Measurements from ENCODE around the gene FBXO4.

Gene FBXO4

GRCh38 chr5:41924872-41925554 is at the start of gene FBXO4:
Gene FBXO4, plus strand, starts transcription at chr5:41925281. Its CDS starts 29 bp downstream, at chr5:41925310.
- in situ Hi-C loops (cut with MboI; ENCODE audit: low sequenced_read_pairs) = loop anchor here (25.0 kb wide), 1 partner anchor 1087 kb away; no protein-coding TSS in a partner anchor

GRCh38 chr5:41876678-41877077 is 48.4 kb upstream of the FBXO4 start:
- in situ Hi-C loops (cut with MboI; ENCODE audit: low sequenced_read_pairs) = no loop called here

- in situ Hi-C loops (cut with MboI; ENCODE audit: low sequenced_read_pairs) = no loop called here
These were observed 47.7 kb upstream of the FBXO4 start for GRCh38 chr5:41877408-41877807.

- in situ Hi-C loops (cut with MboI; ENCODE audit: low sequenced_read_pairs) = no loop called here
These were observed 46.9 kb upstream of the FBXO4 start for GRCh38 chr5:41878173-41878572.

GRCh38 chr5:41878643-41879478 is 46.2 kb upstream of the FBXO4 start:
- in situ Hi-C loops (cut with MboI; ENCODE audit: low sequenced_read_pairs) = no loop called here

- in situ Hi-C loops (cut with MboI; ENCODE audit: low sequenced_read_pairs) = no loop called here
These were observed 42.3 kb upstream of the FBXO4 start for GRCh38 chr5:41882765-41883164.

- in situ Hi-C loops (cut with MboI; ENCODE audit: low sequenced_read_pairs) = no loop called here
These were observed 41.8 kb upstream of the FBXO4 start for GRCh38 chr5:41883243-41883642.

GRCh38 chr5:41883936-41884335 is 41.1 kb upstream of the FBXO4 start:
- in situ Hi-C loops (cut with MboI; ENCODE audit: low sequenced_read_pairs) = no loop called here

GRCh38 chr5:41885286-41885685 is 39.8 kb upstream of the FBXO4 start:
- in situ Hi-C loops (cut with MboI; ENCODE audit: low sequenced_read_pairs) = no loop called here

GRCh38 chr5:41891066-41891707 is 33.9 kb upstream of the FBXO4 start:
- in situ Hi-C loops (cut with MboI; ENCODE audit: low sequenced_read_pairs) = no loop called here

- in situ Hi-C loops (cut with MboI; ENCODE audit: low sequenced_read_pairs) = no loop called here
These were observed 33.0 kb upstream of the FBXO4 start for GRCh38 chr5:41892031-41892430.

- in situ Hi-C loops (cut with MboI; ENCODE audit: low sequenced_read_pairs) = no loop called here
These were observed 31.8 kb upstream of the FBXO4 start for GRCh38 chr5:41893074-41893851.

- in situ Hi-C loops (cut with MboI; ENCODE audit: low sequenced_read_pairs) = no loop called here
These were observed 28.9 kb upstream of the FBXO4 start for GRCh38 chr5:41896230-41896629.

GRCh38 chr5:41903382-41903891 is 21.6 kb upstream of the FBXO4 start:
- in situ Hi-C loops (cut with MboI; ENCODE audit: low sequenced_read_pairs) = loop anchor here (25.0 kb wide), 1 partner anchor 1109 kb away; no protein-coding TSS in a partner anchor

GRCh38 chr5:41903892-41904799 is 20.9 kb upstream of the FBXO4 start, which contains the start of gene RIMOC1:
Gene RIMOC1, plus strand, starts transcription at chr5:41904344. Its CDS starts 24 bp downstream, at chr5:41904368.
- in situ Hi-C loops (cut with MboI; ENCODE audit: low sequenced_read_pairs) = loop anchor here (25.0 kb wide), 1 partner anchor 1108 kb away; no protein-coding TSS in a partner anchor

- in situ Hi-C loops (cut with MboI; ENCODE audit: low sequenced_read_pairs) = loop anchor here (25.0 kb wide), 1 partner anchor 1106 kb away; no protein-coding TSS in a partner anchor
These were observed 18.9 kb upstream of the FBXO4 start for GRCh38 chr5:41906151-41906550.

- in situ Hi-C loops (cut with MboI; ENCODE audit: low sequenced_read_pairs) = loop anchor here (25.0 kb wide), 1 partner anchor 1104 kb away; no protein-coding TSS in a partner anchor
These were observed 16.6 kb upstream of the FBXO4 start for GRCh38 chr5:41908374-41909079.

GRCh38 chr5:41918105-41918504 is 7.0 kb upstream of the FBXO4 start:
- in situ Hi-C loops (cut with MboI; ENCODE audit: low sequenced_read_pairs) = loop anchor here (25.0 kb wide), 1 partner anchor 1094 kb away; no protein-coding TSS in a partner anchor
